K562 (cell line): ENCODE measurements around the gene RBM25. TPM values are rescaled to one million over a fixed set of nuclear protein-coding genes. Genes with fewer than 3 reads are reported as not detected.

Experiments
- ATF1 ChIP-seq, 2 experiments: fragments of 450-650 bp in 1 of 2; IDR thresholded peaks; 2 replicates each; pipeline ENCODE4 v1.6.1; 2016; ENCODE audit warnings: missing compliant biosample characterization in 1 of 2, missing genetic modification characterization in 1 of 2
- E2F3 ChIP-seq: fragments of 250-450 bp; sonication (Bioruptor Pico); IDR thresholded peaks from 2 replicates; pipeline ENCODE4 v1.4.0; 2020; ENCODE audit warnings: mild to moderate bottlenecking
- ETV1 ChIP-seq: fragments of 450-650 bp; conservative IDR thresholded peaks from 2 replicates; pipeline ENCODE4 v1.6.1; 2016; ENCODE audit warnings: missing genetic modification characterization, control low read depth, low read depth, missing compliant biosample characterization
- FOXK1 ChIP-seq: sonication (generic); formaldehyde crosslinking; IDR thresholded peaks from 2 replicates; pipeline ENCODE4 v1.8.0; 2022; ENCODE audit warnings: missing genetic modification reagents, mild to moderate bottlenecking, borderline replicate concordance
- GABPB1 ChIP-seq: sonication (generic); formaldehyde crosslinking; IDR thresholded peaks from 2 replicates; pipeline ENCODE4 v1.8.0; 2022; ENCODE audit warnings: mild to moderate bottlenecking, missing genetic modification reagents
- HMGN3 ChIP-seq: IDR thresholded peaks from 2 replicates; pipeline ENCODE4 v1.6.1; 2011; ENCODE audit warnings: borderline replicate concordance, low read depth, mild to moderate bottlenecking, mixed read lengths, low read length; ENCODE audit not compliant: insufficient read length; ENCODE audit errors: extremely low read depth
- MYBL2 ChIP-seq, 2 experiments: fragments of 450-650 bp in 1 of 2; sonication (generic) in 1 of 2; formaldehyde crosslinking in 1 of 2; IDR thresholded peaks; 2 replicates each; pipeline versions ENCODE4 v1.6.1 to v1.8.1; 2017 to 2022; ENCODE audit warnings: borderline replicate concordance in 1 of 2, inconsistent platforms in 1 of 2, low read depth in 1 of 2, mild to moderate bottlenecking in 1 of 2, missing genetic modification reagents in 1 of 2, moderate library complexity in 1 of 2
- NCOR1 ChIP-seq: fragments of 450-650 bp; IDR thresholded peaks from 2 replicates; pipeline ENCODE4 v1.6.1; 2016; ENCODE audit warnings: mild to moderate bottlenecking, moderate library complexity
- NR2C2 ChIP-seq, 2 experiments: fragments of 200-800 bp in 1 of 2; sonication (Bioruptor generic) in 1 of 2; sonication (generic) in 1 of 2; formaldehyde crosslinking in 1 of 2; IDR thresholded peaks; 2 replicates each; pipeline versions ENCODE4 v1.6.1 to v1.8.0; 2016 to 2022; ENCODE audit warnings: mild to moderate bottlenecking in 1 of 2, missing compliant biosample characterization in 1 of 2, missing genetic modification characterization in 1 of 2, missing genetic modification reagents in 1 of 2
- PHB ChIP-seq: fragments of 250-450 bp; sonication (Bioruptor Pico); IDR thresholded peaks from 2 replicates; pipeline ENCODE4 v1.5.0; 2021
- PHF8 ChIP-seq: fragments of 200-600 bp; sonication (generic); IDR thresholded peaks from 2 replicates; pipeline ENCODE4 v1.6.1; 2012; ENCODE audit warnings: mixed run types, mild to moderate bottlenecking, inconsistent platforms, low read length, moderate library complexity, borderline replicate concordance
- PTRF ChIP-seq: fragments of 450-650 bp; IDR thresholded peaks from 2 replicates; pipeline ENCODE4 v1.6.1; 2016; ENCODE audit warnings: mild to moderate bottlenecking, missing genetic modification characterization, missing compliant biosample characterization
- SP1 ChIP-seq: sonication (generic); formaldehyde crosslinking; IDR thresholded peaks from 2 replicates; pipeline ENCODE4 v1.8.1; 2022; ENCODE audit warnings: mild to moderate bottlenecking, missing genetic modification reagents
- TAF1 ChIP-seq: IDR thresholded peaks from 2 replicates; pipeline ENCODE4 v1.6.1; 2011; ENCODE audit warnings: mild to moderate bottlenecking, low read length, moderate library complexity; ENCODE audit not compliant: insufficient read depth, control insufficient read depth, severe bottlenecking; ENCODE audit errors: extremely low read depth
- TAF9B ChIP-seq: fragments of 450-650 bp; IDR thresholded peaks from 2 replicates; pipeline ENCODE4 v1.6.1; 2018; ENCODE audit warnings: mild to moderate bottlenecking; ENCODE audit not compliant: partially characterized antibody
- TRIM24 ChIP-seq, 2 experiments: fragments of 450-650 bp; IDR thresholded peaks; 2 replicates each; pipeline ENCODE4 v1.6.1; 2016
- ZNF436 ChIP-seq: fragments of 250-450, 450-650 bp; sonication (Bioruptor Pico); formaldehyde crosslinking; IDR thresholded peaks from 2 replicates; pipeline ENCODE4 v1.7.0; 2020; ENCODE audit warnings: mild to moderate bottlenecking
- polyA plus RNA-seq, 8 experiments: library from polyadenylated mRNA; depleted of rRNA in 4 of 8; stranded (reverse) in 5 of 8; unstranded in 3 of 8; fragments of >200 nt; fragmentation: Nextera tagmentation in 2 of 8; fragmentation: Illumina TruSeq in 1 of 8; extraction: Ambion mirVana in 2 of 8; extraction: Trizol in 1 of 8; gene quantifications; 2 replicates each; pipeline versions ENCODE4 v1.2.1 to v1.2.3, GENCODE V29; 2011 to 2014; ENCODE audit warnings: inconsistent platforms in 1 of 8, missing spikeins in 1 of 8
- total RNA-seq, 7 experiments: library from RNA; depleted of rRNA in 6 of 7; stranded (reverse); fragments of >200 nt in 6 of 7; fragmentation: Illumina TruSeq in 2 of 7; extraction: Trizol in 2 of 7; gene quantifications; 2 replicates each; pipeline versions ENCODE4 v1.2.1 to v1.2.3, GENCODE V29; 2011 to 2021; ENCODE audit warnings: low replicate concordance in 1 of 7
- TF ChIP-seq, protein P1 (sequence below): conservative IDR thresholded peaks from 2 replicates; pipeline ENCODE4 v1.6.1; 2011; ENCODE audit warnings: low read depth, mild to moderate bottlenecking, low read length; ENCODE audit not compliant: control insufficient read depth
- TF ChIP-seq, protein P2 (sequence below): sonication (generic); formaldehyde crosslinking; IDR thresholded peaks from 2 replicates; pipeline ENCODE4 v1.8.1; 2023; ENCODE audit warnings: mild to moderate bottlenecking, missing genetic modification reagents
- TF ChIP-seq, protein P3 (sequence below): fragments of 200-800 bp; sonication (Bioruptor generic); IDR thresholded peaks from 2 replicates; pipeline ENCODE4 v1.6.1; 2017; ENCODE audit warnings: missing genetic modification characterization, missing compliant biosample characterization

Gene RBM25
- total and polyA plus RNA-seq, 9 of the 15 experiments (the other 6 are each of a cell fraction or from before 2014, with no cell fraction given) = 28.6 to 80.1 (median 48.1) TPM

DNA sequence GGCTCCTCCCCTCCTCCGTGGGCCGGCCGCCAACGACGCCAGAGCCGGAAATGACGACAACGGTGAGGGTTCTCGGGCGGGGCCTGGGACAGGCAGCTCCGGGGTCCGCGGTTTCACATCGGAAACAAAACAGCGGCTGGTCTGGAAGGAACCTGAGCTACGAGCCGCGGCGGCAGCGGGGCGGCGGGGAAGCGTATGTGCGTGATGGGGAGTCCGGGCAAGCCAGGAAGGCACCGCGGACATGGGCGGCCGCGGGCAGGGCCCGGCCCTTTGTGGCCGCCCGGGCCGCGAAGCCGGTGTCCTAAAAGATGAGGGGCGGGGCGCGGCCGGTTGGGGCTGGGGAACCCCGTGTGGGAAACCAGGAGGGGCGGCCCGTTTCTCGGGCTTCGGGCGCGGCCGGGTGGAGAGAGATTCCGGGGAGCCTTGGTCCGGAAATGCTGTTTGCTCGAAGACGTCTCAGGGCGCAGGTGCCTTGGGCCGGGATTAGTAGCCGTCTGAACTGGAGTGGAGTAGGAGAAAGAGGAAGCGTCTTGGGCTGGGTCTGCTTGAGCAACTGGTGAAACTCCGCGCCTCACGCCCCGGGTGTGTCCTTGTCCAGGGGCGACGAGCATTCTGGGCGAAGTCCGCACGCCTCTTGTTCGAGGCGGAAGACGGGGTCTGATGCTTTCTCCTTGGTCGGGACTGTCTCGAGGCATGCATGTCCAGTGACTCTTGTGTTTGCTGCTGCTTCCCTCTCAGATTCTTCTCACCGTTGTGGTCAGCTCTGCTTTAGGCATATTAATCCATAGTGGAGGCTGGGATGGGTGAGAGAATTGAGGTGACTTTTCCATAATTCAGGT, 78.3 kb downstream of the RBM25 start, which contains the start of gene PSEN1 (continued):
- TF ChIP-seq HMGN3 (peak; percentile 31), SP1 (0 out of 2 replicates have a peak, but pooled peaks have one; percentile 40), TAF1 (peak; percentile 61), ATF1 (CRISPR knock-in tag; IDR thresholded peaks at IDR 0.05) (no peak), ATF1 (tag; IDR thresholded peaks at IDR 0.05) (peak; percentile 87), ZNF436 (CRISPR knock-in tag) (no peak), GABPB1 (CRISPR knock-in tag) (peak; percentile 92), E2F3 (CRISPR knock-in tag) (no peak), NR2C2 (CRISPR knock-in tag; IDR thresholded peaks at IDR 0.05) (peak; percentile 59; the same call in 1 of the 2 replicates), NR2C2 (tag; IDR thresholded peaks at IDR 0.05) (peak; percentile 93), TAF9B (peak; percentile 44), PHF8 (peak; percentile 75; the same call in 1 of the 2 replicates), ETV1 (0 out of 2 replicates have a peak, but pooled peaks have one; percentile 24), PHB (no peak), NCOR1 (0 out of 2 replicates have a peak, but pooled peaks have one; percentile 20), FOXK1 (CRISPR knock-in tag) (peak; percentile 58; the same call in 1 of the 2 replicates), TRIM24 (IDR thresholded peaks at IDR 0.05) (0 out of 4 replicates have a peak, but pooled peaks of 1 of the 2 experiments have one; percentile 15), MYBL2 (IDR thresholded peaks at IDR 0.05; ENCODE audit: low read depth) (no peak), MYBL2 (CRISPR knock-in tag; IDR thresholded peaks at IDR 0.05; ENCODE audit: borderline replicate concordance) (no peak), PTRF (tag) (no peak)
- TF ChIP-seq, protein P1, sequence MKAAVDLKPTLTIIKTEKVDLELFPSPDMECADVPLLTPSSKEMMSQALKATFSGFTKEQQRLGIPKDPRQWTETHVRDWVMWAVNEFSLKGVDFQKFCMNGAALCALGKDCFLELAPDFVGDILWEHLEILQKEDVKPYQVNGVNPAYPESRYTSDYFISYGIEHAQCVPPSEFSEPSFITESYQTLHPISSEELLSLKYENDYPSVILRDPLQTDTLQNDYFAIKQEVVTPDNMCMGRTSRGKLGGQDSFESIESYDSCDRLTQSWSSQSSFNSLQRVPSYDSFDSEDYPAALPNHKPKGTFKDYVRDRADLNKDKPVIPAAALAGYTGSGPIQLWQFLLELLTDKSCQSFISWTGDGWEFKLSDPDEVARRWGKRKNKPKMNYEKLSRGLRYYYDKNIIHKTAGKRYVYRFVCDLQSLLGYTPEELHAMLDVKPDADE = no peak; the same call in 1 of the 2 replicates
- TF ChIP-seq, protein P2, sequence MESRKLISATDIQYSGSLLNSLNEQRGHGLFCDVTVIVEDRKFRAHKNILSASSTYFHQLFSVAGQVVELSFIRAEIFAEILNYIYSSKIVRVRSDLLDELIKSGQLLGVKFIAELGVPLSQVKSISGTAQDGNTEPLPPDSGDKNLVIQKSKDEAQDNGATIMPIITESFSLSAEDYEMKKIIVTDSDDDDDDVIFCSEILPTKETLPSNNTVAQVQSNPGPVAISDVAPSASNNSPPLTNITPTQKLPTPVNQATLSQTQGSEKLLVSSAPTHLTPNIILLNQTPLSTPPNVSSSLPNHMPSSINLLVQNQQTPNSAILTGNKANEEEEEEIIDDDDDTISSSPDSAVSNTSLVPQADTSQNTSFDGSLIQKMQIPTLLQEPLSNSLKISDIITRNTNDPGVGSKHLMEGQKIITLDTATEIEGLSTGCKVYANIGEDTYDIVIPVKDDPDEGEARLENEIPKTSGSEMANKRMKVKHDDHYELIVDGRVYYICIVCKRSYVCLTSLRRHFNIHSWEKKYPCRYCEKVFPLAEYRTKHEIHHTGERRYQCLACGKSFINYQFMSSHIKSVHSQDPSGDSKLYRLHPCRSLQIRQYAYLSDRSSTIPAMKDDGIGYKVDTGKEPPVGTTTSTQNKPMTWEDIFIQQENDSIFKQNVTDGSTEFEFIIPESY (CRISPR knock-in tag) = 0 out of 2 replicates have a peak, but pooled peaks have one; percentile 13
- TF ChIP-seq, protein P3, sequence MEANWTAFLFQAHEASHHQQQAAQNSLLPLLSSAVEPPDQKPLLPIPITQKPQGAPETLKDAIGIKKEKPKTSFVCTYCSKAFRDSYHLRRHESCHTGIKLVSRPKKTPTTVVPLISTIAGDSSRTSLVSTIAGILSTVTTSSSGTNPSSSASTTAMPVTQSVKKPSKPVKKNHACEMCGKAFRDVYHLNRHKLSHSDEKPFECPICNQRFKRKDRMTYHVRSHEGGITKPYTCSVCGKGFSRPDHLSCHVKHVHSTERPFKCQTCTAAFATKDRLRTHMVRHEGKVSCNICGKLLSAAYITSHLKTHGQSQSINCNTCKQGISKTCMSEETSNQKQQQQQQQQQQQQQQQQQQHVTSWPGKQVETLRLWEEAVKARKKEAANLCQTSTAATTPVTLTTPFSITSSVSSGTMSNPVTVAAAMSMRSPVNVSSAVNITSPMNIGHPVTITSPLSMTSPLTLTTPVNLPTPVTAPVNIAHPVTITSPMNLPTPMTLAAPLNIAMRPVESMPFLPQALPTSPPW (CRISPR knock-in tag) = peak; percentile 83
